RWPE2 (cell line): ENCODE results near the gene DCTN3.
A peak's percentile ranks its signal among the peaks of the same experiment; 100 is the strongest.

ENCODE experiments used
- ATAC-seq: fragments of 200-7000 bp; cut with Tn5 transposase; 3 replicates; pipeline ENCODE4 v1.9.1; 2021; ENCODE audit warnings: low read depth
- DNase-seq: peaks from one replicate; pipeline ENCODE4 v3.0.0-alpha.2; 2020; ENCODE audit warnings: low spot score
- H3K27ac ChIP-seq: fragments of 450-650 bp; 2 replicates; pipeline ENCODE4 v1.5.1; 2017; ENCODE audit warnings: mild to moderate bottlenecking; ENCODE audit not compliant: poor library complexity, severe bottlenecking
- H3K27me3 ChIP-seq: fragments of 250-450 bp; sonication (Bioruptor Pico); 2 replicates; pipeline ENCODE4 v1.5.1; 2021; ENCODE audit warnings: mild to moderate bottlenecking, moderate library complexity; ENCODE audit not compliant: insufficient read depth, poor library complexity, severe bottlenecking
- H3K36me3 ChIP-seq: fragments of 250-450 bp; sonication (Bioruptor Pico); 2 replicates; pipeline ENCODE4 v1.5.1; 2020; ENCODE audit warnings: low read depth, mild to moderate bottlenecking, moderate library complexity
- H3K4me1 ChIP-seq: fragments of 250-450 bp; sonication (Bioruptor Pico); 2 replicates; pipeline ENCODE4 v1.5.1; 2021; ENCODE audit warnings: mild to moderate bottlenecking, moderate library complexity; ENCODE audit not compliant: insufficient read depth, poor library complexity, severe bottlenecking
- H3K4me3 ChIP-seq: fragments of 250-450 bp; sonication (Bioruptor Pico); 2 replicates; pipeline ENCODE4 v1.5.1; 2021; ENCODE audit warnings: mild to moderate bottlenecking, moderate library complexity; ENCODE audit not compliant: severe bottlenecking
- H3K9me3 ChIP-seq: fragments of 250-450 bp; sonication (Bioruptor Pico); 2 replicates; pipeline ENCODE4 v1.5.1; 2021; ENCODE audit warnings: mild to moderate bottlenecking, moderate library complexity; ENCODE audit not compliant: severe bottlenecking
- CTCF ChIP-seq: fragments of 450-650 bp; IDR thresholded peaks from one replicate; pipeline ENCODE4 v1.5.1; 2017; ENCODE audit warnings: mild to moderate bottlenecking, moderate library complexity; ENCODE audit not compliant: poor library complexity, severe bottlenecking

The DCTN3 gene

GRCh38 chr9:34611811-34612787, 8.2 kb downstream of the DCTN3 start, which contains the start of gene RPP25L:
RPP25L (minus strand) TSS chr9:34612097; CDS start chr9:34611296, 801 bp downstream.
- Histone ChIP-seq H3K36me3 (no peaks in the 10 kb centered on the region), H3K27ac (peak within 1 kb of the TSS; percentile 73), H3K27me3 (no peaks in the 10 kb centered on the region), H3K4me3 (peak within 1 kb of the TSS; percentile 57), H3K9me3 (no peaks in the 10 kb centered on the region), H3K4me1 (no peaks in the 10 kb centered on the region)
- ATAC-seq (peak; percentile 81), DNase-seq (no peak)
- TF ChIP-seq CTCF: no peak

- DNase-seq (no peak), ATAC-seq (peak; percentile 2; the same call in 1 of the 3 replicates)
- Histone ChIP-seq H3K4me1 (no peaks in the 10 kb centered on the region), H3K27ac (peak overlapping the region; percentile 73), H3K4me3 (peak overlapping the region; percentile 57), H3K36me3 (no peaks in the 10 kb centered on the region), H3K9me3 (no peaks in the 10 kb centered on the region), H3K27me3 (no peaks in the 10 kb centered on the region)
- TF ChIP-seq CTCF: no peak
Observed at GRCh38 chr9:34611251-34611810, 9.0 kb downstream of the DCTN3 start.

- H3K27me3 ChIP-seq: no peaks in the 10 kb centered on the region
- H3K36me3 ChIP-seq: no peaks in the 10 kb centered on the region
- peak overlapping the region; percentile 73 for H3K27ac ChIP-seq
- H3K9me3 ChIP-seq: no peaks in the 10 kb centered on the region
- peak overlapping the region; percentile 57 for H3K4me3 ChIP-seq
- ATAC-seq (no peak), DNase-seq (no peak)
- no peaks in the 10 kb centered on the region for H3K4me1 ChIP-seq
- no peak for TF ChIP-seq CTCF
Observed at GRCh38 chr9:34610434-34611206, 9.7 kb downstream of the DCTN3 start.

GRCh38 chr9:34607331-34607730, 13.0 kb downstream of the DCTN3 start:
- Histone ChIP-seq H3K27me3 (no peaks in the 10 kb centered on the region), H3K4me3 (no peak overlapping the region), H3K36me3 (no peaks in the 10 kb centered on the region), H3K4me1 (no peaks in the 10 kb centered on the region), H3K27ac (no peak overlapping the region), H3K9me3 (no peaks in the 10 kb centered on the region)
- DNase-seq: no peak
- TF ChIP-seq CTCF: no peak
- ATAC-seq: no peak
